ENCODE measurements around the gene LRP11.
"Not testable (repeated sequence)": the region's sequence is repeated elsewhere in the genome, so short reads cannot be mapped to it uniquely, and the experiment has no call there.

The LRP11 gene

DNA sequence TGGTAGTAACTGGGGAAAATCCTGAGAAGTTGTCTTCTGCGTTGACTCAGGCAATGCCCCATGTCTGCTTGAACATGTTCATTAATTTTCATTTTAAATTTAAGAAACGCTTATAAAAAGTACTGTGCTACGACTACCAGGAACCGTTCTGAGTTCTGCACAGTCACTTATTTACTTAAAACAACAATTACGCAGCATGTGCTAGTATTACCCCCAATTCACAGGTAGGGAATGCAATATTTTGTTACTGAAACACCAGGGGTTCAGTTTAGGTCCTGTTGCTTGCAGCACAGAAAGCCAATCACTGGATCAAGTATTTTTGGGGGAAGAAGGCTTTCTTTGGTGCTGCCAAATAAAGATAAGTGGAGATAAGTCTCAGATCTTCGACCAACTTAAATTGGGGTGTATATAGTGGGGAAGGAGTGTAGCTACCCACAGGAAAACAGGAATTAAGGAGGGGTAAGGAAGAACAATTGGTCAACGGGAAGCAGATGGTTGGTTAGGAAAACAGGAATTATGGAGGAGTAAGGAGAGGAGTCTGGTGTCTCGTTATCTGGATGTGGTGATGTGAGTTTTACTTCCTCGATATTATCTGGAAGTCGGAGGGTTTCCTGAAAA, 5.2 kb upstream of the LRP11 start:
- no peak for DNase-seq (ENCODE audit: low read depth in 2 of 2)

DNA sequence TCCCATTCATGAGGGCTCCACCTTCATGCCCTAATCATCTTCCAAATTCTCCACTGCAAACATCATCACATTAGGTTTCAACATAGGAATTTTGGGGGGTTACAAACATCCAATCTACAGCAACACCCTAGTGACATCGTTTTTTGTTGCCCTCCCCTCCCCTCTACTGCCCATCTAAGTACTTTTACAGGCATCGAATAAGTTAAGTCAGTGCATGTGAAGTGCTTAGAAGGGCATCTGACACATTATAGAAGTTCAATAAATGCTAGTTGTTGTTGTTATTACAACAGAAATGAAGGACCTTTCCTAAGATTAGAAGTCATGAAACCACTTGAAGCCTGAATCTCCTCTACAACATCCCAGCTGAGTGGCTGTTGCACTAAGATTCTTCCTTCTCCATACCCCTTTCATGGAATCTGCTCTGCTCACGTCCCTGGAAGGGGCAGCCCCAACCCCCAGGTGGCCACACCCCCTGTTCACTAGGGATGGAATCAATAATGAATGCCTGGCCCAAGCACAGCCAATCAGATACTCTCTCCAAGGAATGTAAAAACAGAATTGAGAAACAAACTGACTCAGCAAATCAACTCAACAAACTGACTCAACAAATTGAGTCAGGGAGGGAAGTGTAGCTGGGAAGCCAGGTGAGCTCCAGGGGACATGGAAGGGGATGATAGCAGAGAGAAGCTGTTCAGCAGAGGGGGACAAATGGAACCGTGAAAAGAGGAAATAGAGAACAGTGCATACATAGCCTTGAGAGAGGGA, 3.9 kb upstream of the LRP11 start:
- no peak for DNase-seq (ENCODE audit: low read depth in 2 of 2)

DNA sequence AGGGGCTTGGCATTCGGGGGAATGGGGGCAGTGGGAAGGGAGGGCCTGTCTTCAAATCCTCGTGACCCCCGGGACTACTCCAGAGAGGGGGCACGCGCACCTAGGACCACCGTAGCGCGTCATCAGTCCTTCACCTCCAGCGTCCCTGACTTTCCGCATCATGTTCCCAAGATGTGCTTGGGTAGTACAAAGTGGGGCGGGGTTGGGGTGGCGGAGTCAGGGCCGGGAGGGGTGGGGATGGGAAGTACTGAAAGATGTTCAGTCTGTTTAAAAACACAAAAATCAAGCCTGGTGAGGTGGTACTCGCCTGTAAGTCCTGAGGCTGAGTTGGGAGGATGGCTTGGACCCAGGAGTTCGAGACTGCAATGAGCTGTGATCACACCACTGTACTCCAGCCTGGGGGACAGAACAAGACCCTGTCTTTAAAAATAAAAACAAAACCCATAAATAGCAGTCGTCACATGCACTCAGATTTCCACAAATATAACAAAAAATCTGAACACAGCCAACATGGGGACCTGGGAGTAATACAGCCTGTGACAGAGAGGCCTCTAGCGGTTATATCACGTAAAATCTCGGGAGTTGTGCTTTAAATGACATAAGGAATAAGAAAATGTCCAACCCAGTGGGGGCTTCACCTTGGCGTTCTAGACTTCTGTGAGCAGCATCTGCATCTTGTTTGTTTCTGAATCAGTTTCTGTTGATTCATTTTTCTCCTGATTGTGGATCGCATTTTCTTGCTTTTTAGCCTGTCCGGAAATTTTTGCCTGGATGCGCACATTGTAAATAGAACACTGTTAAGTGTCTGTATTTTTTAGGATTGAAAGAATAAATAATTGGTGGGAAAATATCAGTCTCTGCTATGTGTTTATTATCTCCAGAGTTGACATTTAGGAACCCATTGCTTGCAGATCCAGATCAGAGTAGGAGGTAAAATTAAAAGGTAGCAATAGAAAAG, 698 bp upstream of the LRP11 start:
- no peak for DNase-seq (ENCODE audit: low read depth in 2 of 2)

DNA sequence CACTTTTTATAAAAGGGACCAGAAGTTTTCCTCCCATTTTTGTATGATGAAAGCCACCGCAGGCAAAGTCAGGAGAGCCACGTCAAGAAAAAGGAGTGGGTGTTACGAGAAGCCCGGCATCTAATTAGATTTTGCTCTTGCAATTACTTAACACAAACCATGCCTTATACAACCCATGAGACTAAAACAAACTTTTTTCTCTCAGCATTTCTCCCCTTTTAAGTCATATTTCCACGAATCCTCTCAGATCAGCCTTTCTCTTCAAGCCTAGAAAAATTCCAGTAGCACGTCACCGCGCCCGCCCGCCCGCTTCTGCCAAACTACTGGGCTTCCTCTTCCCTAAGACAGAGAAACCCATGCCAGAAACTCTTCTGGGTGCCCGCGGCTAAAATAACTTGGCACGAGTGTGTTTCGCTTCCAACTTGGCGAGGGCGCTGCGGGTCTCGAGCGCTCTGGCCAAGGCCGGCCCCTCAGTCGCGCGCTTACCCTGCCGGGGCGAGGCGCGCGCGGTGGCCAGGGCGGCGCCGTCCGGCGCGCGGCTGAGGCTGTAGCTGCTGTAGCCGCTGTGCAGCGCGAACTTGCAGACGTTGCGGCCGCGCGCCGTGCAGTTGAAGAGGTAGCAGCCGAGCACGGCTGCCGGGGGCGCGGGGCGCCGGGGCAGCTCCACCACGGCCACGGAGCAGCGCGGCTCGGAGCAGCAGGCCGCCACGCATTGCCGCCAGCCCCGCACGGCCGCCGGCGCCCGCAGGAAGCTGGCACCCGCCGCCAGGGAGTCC, 1.0 kb downstream of the LRP11 start:
- DNase-seq (ENCODE audit: low read depth in 2 of 2), result peak in 1 of 2 experiments; percentile 32

DNA sequence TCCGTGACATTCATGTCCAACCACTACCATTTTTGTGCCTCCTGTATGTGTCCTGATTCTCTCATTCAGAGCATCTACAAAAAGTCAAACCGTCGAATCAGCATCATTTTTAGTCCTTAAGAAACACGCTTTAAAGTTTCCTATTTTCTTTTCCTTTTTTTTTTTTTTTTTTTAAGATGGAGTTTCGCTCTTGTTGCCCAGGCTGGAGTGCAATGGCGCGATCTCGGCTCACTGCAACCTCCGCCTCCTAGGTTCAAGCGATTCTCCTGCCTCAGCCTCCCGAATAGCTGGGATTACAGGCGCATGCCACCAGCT, 1.8 kb downstream of the LRP11 start:
- not testable (repeated sequence) for DNase-seq (ENCODE audit: low read depth in 2 of 2)

DNA sequence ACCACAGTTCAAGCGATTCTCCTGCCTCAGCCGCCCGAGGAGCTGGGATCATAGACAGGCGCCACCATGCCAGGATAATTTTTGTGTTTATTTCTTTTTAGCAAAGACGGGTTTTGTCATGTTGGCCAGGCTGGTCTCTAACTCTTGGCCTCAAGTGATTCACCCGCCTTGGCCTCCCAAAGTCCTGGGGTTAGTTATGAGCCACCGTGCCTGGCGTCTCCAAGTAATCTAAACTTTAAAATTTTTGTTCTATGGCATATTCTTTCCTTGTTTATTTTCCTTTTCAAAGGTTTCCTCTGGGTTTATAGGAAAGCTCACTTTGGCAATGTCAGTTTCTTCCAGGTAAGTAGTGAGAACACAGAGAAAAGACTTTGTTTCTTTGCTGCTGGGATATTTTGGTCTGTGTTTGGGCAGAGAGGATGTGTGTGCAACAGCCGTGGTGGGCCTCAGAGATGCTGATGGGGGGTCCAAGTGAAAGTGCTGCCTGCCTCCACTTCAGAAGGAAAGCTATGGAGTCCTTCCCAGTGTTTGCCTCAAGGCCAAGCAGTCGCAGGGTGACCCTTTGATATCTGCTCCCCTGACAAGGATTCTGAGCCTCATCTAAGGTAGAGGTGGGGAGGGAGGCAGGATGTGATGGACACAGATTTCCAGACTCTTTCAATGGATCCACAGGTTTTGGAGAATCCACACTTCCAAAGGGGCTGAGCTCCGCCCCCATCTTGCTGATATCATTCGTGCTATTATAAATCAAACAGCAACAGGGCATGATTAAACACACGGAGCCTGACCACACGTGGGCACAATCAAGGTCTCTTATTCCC, 2.3 kb downstream of the LRP11 start:
- DNase-seq (ENCODE audit: low read depth in 2 of 2), result no peak

DNA sequence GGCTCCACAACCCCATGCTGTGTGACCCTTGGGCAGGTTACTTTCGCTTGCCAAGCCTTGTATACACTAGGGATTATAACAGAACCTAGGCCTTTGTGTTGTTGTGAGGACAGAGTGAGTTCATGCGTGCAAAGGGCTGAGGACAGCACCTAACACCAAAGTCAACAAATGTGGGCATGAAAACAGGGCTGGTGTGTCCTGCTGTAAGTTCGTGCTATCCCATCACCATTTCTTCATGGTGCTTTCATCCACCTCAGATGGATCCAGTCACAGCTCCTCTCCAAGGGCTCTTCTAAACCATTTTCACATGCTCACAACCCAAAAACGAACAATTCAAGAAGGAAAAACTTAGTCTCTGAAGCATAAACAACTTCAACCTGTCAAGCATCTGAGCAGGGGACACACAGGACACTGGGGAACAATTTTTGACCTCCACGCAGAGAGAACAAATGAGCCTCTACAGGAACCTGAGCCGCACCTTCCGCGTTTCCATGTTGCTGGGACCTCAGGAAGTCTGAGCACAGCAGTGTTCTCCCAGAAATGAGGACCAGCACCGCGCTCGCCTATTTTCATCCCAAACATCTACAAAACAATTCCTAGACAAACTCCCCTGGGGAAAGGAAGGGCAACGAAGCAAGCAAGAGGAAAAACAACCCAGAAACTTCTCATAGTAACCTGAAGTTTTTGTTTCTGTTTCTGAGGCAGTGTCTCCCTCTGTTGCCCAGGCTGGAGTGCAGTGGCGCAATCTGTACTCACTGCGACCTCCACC, 3.1 kb downstream of the LRP11 start:
- no peak for DNase-seq (ENCODE audit: low read depth in 2 of 2)

DNA sequence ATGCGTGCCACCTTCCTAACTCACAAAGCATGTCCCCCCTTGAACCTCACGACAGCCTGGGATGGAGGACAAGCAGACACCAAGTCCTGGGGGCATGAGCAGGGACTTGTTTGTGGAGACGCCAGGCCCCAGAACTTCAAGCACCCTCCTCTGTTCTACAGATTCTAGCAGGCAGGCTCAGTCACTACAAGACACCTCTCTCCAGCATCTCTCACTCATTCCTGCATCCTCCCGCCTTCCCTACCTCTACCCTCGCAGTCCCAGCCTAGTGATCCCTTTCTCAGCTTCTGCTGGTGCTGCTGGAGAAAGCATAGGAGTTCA, 3.7 kb downstream of the LRP11 start:
- DNase-seq (ENCODE audit: low read depth in 2 of 2), result no peak

DNA sequence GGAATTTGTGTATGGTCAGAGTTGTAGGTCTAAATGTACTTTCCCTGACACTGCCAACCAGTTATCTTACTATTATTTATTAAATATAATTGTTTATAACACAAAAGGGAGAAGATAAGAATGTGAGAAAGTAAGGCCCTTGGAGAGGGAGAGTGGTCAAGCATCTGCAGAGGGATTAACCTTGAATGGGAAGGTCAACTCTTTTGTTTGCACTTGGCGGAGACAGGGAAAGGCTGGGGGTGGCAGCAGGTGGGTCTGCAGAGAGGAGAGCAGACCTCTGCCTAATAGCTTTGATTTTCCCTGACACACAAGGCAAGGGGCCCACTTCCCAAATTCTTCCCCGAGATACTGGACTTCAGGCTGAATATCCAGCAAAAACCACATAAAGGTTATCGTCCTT, 4.2 kb downstream of the LRP11 start:
- no peak for DNase-seq (ENCODE audit: low read depth in 2 of 2)

DNA sequence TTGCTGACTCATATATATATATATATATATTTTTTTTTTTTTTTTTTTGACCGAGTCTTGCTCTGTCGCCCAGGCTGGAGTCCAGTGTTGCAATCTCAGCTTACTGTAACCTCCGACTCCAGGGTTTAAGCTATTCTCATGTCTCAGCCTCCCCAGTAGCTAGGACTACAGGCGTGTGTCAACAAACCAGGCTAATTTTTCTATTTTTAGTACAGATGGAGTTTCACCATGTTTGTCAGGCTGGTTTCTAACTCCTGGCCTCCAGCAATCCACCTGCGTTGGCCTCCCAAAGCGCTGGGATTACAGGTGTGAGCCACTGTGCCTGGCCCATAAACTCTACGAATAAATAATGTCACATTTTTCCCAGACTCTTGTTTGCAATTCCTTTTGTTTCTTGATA, 4.8 kb downstream of the LRP11 start:
- DNase-seq (ENCODE audit: low read depth in 2 of 2), result no peak

DNA sequence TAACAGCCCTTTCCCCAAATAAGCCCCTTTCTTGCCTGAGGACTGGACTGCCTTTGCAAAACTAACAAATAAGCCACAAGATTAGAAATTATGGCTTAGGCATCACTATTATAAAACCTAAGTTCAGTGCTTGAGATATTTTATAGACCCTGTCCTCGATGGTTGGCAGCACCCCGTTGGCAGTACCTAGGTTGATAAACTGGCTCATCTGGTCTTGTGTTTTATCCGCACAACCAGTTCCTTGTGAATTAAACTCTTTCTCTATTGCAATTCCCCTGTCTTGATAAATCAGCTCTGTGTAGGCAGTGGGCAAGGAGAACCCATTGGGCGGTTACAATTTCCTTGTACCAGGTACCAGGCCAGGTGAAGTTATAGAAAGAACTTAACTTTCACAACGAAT, 6.6 kb downstream of the LRP11 start:
- no peak for DNase-seq (ENCODE audit: low read depth in 2 of 2)

DNA sequence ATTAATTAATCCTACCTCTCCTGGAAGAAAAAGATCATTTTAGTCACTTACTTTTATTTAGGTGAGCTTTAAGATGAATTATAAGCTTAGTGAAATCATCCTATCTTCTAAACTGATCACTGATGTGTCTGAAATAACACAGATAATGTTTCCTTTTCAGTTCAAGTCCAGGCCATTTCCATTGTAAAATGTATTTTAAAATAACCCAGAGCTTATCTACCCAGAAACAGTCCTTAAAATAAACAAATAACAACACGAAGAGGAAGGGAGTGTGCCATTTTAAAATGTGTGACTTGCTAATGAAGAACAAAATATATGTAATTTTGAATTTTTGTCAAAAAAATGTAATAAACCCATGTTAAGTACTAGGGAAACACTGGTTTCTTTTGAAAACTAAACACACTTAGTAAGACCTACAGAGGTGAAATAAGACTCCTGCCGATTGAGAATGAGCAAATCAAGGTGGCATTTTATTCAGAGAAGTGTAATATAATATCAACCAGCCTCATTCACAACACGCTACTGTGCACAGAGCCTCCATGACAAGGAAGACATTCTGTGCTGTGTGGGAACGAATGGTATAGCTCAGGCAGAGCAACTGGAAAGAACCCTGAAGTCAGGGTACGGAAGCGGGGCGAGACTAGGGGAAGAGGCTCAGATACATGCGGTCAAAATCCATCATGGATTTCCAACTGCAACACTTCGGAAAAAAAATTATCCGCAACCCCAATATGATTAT, 7.7 kb downstream of the LRP11 start:
- DNase-seq (ENCODE audit: low read depth in 2 of 2), result no peak

DNA sequence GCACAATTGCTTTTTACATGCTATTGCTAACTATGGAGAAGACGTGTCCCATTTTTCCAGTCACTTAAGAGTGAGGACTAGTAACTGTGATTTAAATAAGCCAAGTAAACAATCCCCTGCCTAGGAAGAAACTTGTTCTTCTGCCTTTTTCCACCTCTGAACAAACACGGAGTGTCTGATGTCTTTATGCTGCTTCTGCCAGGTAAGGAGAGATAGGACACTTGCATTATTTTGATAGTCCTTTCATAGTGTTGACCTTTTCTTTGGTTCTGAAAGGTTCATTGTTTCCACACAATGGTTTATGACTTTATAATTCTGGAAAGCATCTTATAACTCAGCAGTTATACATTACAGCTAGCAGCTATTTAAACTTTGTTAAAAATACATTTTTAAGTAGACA, 8.4 kb downstream of the LRP11 start:
- DNase-seq (ENCODE audit: low read depth in 2 of 2), result no peak

DNA sequence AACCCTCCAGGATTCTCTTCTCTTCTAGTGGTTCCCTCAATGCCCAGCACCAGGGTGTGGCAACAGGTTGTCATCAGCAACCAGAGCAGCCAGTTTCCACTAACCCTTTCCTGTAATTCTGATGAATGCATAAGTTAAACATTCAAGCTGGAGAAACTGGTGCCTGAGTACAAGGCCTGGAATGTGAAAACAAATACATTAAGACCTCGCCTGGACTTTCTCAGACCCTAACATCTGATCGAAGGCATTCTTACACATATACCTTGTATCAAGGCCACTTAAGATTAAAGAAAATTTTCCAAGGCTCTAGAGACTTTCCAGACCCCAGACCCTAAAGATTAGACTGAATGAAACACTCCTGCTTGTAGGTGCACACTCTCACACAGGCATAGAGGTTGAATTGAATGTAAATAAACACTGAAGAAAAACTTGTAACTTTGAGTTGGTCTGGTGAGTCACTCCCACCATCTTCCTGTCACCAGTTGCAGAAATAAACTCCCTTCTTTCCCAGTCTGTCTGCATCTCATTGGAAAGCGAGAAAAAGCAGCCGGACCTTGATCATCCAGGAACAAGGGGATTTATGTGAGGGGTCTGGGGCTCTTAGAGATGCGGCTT, 9.0 kb downstream of the LRP11 start:
- DNase-seq (ENCODE audit: low read depth in 2 of 2), result no peak

DNA sequence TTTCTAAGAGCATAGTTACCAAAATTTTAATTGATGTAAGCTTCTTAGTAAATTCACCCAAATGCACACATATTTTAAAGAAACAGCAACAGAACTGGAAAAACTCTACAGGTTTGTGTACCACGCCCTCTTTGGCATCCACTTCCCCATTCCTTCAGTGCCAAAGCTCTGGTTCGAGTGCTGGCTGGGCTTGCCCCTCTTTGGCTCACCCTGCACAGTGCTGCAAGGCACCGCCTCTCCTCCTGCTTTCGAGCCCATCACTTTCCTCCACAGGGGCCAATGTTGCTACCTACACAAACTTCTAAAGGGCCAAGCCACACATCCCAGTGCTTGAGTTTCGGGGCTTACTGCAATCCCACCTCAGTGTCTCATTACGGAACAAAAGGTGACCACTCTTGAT, 9.6 kb downstream of the LRP11 start:
- DNase-seq (ENCODE audit: low read depth in 2 of 2), result no peak

DNA sequence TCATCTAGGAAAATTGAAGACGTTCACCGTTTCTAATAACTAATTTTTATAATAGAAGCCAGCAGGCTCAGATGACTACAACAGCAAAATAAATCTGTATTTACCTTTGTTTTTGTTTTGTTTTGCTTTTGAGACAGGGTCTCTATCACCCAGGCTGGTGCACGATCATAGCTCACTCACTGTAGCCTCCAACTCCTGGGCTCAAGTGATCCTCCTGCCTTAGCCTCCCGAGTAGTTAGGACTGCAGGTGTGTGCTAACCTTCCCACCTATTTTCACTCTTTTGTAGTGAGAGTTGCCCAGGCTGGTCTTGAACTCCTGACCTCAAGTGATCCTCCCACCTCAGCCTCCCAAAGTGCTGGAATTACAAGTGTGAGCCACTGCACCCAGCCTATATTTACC, 10.1 kb downstream of the LRP11 start:
- not testable (repeated sequence) for DNase-seq (ENCODE audit: low read depth in 2 of 2)

DNA sequence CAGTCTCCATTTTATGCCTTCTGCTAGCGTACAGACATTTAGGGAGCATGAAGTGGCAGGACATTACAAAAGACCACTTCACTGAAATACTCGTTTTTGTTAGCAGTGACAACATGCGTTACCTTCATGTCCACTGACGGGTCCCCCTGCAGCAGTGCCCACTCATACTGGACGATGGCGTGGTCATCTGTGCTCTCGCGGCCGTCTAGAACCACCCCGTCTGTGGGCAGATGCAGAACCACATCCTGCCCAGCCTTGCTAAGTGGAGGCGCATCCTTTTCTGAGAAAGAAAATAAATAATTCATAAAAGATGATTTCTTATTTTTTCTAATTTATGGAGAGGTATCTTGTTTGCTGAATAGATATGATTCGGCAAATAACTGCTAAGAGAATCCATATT, 11.3 kb downstream of the LRP11 start:
- no peak for DNase-seq (ENCODE audit: low read depth in 2 of 2)

DNA sequence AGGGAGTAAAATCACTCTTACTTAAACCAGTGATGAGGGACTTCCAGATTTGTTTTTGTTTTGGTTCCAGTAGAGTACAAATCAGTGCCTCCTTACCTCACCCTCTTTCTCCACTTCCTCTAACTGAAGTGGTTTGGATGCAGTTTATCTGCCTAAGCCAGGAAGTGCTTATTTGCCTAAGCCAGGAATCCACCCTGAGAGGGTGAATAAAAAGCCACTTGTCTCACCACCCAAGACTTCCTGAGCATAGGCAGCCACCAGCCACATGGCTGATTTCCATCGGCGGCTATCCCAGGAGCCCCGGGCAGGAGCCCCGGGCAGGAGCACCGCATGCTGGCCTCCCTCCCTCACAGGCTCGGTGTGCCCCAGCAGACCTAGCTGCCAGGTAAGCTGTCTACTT, 12.0 kb downstream of the LRP11 start:
- no peak for DNase-seq (ENCODE audit: low read depth in 2 of 2)

DNA sequence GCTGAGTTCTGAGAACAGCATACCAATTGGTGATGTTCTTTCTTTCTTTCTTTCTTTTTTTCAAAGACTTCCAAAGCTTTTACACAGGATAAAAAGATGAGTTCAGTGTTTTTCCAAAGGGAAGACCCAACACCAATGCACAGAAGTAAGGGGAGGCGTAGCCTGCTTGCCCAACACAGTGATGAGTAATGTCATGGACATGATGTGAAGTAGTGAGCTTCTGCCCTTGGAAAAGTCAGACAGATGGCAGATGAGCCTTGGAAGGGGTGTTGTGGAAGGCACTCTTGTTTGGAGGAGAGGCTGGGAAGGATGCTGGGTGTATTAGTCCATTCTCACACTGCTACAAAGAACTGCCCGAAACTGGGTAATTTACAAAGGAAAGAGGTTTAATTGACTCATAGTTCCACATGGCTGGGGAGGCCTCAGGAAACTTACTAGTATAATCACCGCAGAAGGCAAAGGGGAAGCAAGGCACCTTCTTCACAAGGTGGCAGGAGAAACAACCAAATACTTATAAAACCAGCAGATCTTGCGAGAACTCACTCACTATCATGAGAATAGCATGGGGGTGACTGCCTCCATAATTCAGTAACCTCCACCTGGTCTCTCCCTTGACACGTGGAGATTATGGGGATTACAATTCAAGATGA, 12.6 kb downstream of the LRP11 start:
- DNase-seq (ENCODE audit: low read depth in 2 of 2), result no peak
